ENCODE measurements around the gene SH3TC2.

Gene SH3TC2

DNA sequence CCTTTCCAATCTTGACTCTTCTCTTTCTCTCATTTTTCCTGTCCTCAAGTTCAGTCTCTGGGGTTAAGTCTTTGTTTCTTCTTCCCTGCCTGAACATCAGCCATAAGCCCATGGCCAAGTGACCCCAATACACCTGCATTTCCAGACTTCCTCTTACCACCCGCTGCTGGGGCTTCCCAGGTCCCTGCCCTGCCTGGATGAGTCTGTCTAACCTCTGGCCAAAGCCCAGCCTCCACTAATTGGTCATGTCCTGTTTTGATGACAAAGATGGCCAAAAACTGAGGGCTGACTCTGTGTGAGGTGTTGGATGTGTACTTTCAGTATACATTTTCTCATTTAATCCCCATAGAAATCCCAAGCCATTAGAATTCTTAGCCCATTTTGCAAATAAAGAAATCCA is 47.3 kb downstream of the SH3TC2 start:
- TF ChIP-seq TAF1 (IDR thresholded peaks at IDR 0.05; ENCODE audit: borderline replicate concordance, insufficient read depth, low read length) (no peak), FOXP2 (optimal IDR thresholded peaks at IDR 0.05; ENCODE audit: borderline replicate concordance, extremely low read depth, extremely low read length, insufficient read depth) (no peak), POLR2AphosphoS5 (IDR thresholded peaks at IDR 0.05; ENCODE audit: low read depth, low read length) (no peak), SIN3A (IDR thresholded peaks at IDR 0.05; ENCODE audit: borderline replicate concordance, insufficient read depth, low read length) (no peak)
- TF ChIP-seq, protein P1, sequence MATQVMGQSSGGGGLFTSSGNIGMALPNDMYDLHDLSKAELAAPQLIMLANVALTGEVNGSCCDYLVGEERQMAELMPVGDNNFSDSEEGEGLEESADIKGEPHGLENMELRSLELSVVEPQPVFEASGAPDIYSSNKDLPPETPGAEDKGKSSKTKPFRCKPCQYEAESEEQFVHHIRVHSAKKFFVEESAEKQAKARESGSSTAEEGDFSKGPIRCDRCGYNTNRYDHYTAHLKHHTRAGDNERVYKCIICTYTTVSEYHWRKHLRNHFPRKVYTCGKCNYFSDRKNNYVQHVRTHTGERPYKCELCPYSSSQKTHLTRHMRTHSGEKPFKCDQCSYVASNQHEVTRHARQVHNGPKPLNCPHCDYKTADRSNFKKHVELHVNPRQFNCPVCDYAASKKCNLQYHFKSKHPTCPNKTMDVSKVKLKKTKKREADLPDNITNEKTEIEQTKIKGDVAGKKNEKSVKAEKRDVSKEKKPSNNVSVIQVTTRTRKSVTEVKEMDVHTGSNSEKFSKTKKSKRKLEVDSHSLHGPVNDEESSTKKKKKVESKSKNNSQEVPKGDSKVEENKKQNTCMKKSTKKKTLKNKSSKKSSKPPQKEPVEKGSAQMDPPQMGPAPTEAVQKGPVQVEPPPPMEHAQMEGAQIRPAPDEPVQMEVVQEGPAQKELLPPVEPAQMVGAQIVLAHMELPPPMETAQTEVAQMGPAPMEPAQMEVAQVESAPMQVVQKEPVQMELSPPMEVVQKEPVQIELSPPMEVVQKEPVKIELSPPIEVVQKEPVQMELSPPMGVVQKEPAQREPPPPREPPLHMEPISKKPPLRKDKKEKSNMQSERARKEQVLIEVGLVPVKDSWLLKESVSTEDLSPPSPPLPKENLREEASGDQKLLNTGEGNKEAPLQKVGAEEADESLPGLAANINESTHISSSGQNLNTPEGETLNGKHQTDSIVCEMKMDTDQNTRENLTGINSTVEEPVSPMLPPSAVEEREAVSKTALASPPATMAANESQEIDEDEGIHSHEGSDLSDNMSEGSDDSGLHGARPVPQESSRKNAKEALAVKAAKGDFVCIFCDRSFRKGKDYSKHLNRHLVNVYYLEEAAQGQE (IDR thresholded peaks at IDR 0.05; ENCODE audit: insufficient read depth in 1 of 2, low read depth in 2 of 2, low read length in 2 of 2) = no peak

DNA sequence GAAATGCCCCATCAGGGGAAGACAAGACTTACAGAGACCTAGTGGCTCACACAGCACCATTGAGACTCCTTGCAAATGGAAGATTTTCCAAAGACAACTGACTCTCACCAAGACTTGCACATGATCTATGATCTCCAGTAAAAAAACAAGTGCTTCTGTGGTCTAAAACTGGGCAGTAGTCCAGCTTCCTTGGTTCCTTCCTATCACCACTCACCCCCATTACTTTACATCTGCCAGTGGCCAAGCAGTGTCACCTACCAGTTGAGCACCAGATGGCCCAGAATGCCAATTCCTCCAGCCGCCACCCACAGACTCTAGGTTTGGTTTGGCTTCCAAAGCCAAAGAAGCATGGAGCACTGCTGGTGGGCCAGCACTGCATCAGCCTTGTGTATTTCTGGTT is 47.7 kb downstream of the SH3TC2 start:
- no peak for TF ChIP-seq SIN3A (IDR thresholded peaks at IDR 0.05; ENCODE audit: borderline replicate concordance, insufficient read depth, low read length)

DNA sequence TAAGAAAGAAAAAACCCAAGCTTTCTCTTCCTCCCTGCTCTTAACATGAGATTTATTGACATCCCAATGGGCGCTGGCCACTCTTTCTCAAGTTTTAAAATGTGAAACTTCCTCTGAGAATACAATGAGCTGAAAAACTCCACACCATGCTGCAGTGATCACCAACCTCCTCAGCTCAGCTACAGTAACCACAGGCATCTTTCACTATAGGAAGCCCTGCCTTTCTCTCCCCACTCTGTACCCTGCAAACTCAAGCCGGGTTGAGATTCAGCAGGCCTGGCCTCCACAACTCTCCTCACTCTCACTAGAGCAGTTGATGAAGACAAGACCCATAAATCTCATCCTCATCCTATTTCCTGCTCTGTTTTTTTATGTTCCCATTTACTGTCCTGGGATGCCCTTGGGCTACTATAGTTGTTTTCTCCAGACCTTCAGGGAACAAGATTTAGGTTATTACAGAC is 48.3 kb downstream of the SH3TC2 start:
- TF ChIP-seq, protein P1 (IDR thresholded peaks at IDR 0.05; ENCODE audit: insufficient read depth in 1 of 2, low read depth in 2 of 2, low read length in 2 of 2) = no peak

DNA sequence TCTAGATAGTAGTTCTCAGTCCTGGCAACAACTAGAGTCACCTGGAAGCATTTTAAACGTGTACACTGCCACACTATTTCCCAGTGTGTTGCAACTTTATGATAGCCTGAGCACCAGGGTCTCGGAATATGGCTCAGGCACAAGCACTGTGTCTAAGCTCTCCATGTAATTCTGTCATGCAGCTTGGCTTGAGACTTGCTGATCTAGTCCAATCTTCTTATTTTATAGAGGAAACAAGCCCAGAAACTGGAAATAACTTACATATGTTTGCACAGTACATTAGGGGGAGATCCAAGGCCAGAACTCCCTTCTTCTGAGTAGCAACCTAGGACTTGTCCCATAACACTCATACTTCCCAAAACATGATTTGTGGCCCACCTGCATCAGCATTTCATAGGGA is 49.1 kb downstream of the SH3TC2 start:
- TF ChIP-seq TAF1 (IDR thresholded peaks at IDR 0.05; ENCODE audit: borderline replicate concordance, insufficient read depth, low read length) (no peak), SIN3A (IDR thresholded peaks at IDR 0.05; ENCODE audit: borderline replicate concordance, insufficient read depth, low read length) (no peak), FOXP2 (optimal IDR thresholded peaks at IDR 0.05; ENCODE audit: borderline replicate concordance, extremely low read depth, extremely low read length, insufficient read depth) (no peak), POLR2AphosphoS5 (IDR thresholded peaks at IDR 0.05; ENCODE audit: low read depth, low read length) (no peak)
- TF ChIP-seq, protein P1 (IDR thresholded peaks at IDR 0.05; ENCODE audit: insufficient read depth in 1 of 2, low read depth in 2 of 2, low read length in 2 of 2) = no peak

DNA sequence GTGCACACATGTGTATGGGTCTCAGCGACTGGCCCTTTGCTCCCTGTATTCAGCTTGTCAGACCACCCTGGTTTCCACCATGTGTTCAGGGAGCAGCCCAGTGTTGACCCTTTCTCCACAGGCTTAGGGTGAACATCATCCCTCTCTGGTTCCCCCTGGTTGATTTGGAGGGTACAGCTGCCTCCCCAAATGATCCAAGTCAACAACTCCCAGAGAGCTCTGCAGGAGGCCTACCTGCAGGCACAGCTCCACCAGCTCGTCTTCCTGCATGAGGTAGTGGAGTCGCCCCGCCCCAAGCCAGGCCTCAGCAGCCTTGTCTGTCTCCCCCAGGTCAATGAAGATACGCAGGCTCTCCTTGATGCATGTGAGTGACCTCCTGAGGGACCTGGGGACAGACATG is 50.5 kb downstream of the SH3TC2 start:
- TF ChIP-seq TAF1 (IDR thresholded peaks at IDR 0.05; ENCODE audit: borderline replicate concordance, insufficient read depth, low read length) = no peak
- no peak for TF ChIP-seq SIN3A (IDR thresholded peaks at IDR 0.05; ENCODE audit: borderline replicate concordance, insufficient read depth, low read length)
- TF ChIP-seq POLR2AphosphoS5 (IDR thresholded peaks at IDR 0.05; ENCODE audit: low read depth, low read length) = no peak
- no peak for TF ChIP-seq FOXP2 (optimal IDR thresholded peaks at IDR 0.05; ENCODE audit: borderline replicate concordance, extremely low read depth, extremely low read length, insufficient read depth)
- TF ChIP-seq, protein P1 (IDR thresholded peaks at IDR 0.05; ENCODE audit: insufficient read depth in 1 of 2, low read depth in 2 of 2, low read length in 2 of 2) = no peak

All from PFSK-1 (cell line).